Activated T-cell treated with anti-CD3 and anti-CD28 coated beads, Interleukin-2, amount 50 U/mL, for 1 hour (primary cell): ENCODE measurements around the gene SLC25A41.
"Not testable (repeated sequence)": the region's sequence is repeated elsewhere in the genome, so short reads cannot be mapped to it uniquely, and the experiment has no call there.

Experiments used
- DNase-seq: peaks from one replicate; pipeline ENCODE4 v3.0.0-alpha.2; 2020

SLC25A41 gene

GRCh38 chr19:6459262-6460098 lies 25.9 kb upstream of the SLC25A41 start, which contains the start of gene SLC25A23:
SLC25A23 (minus strand) TSS chr19:6459792; CDS start chr19:6459628, 164 bp downstream.
- peak; percentile 66 for DNase-seq

- DNase-seq = no peak
Observed at GRCh38 chr19:6458695-6459261, 25.2 kb upstream of the SLC25A41 start.

GRCh38 chr19:6457958-6458694 lies 24.6 kb upstream of the SLC25A41 start:
- DNase-seq = no peak

GRCh38 chr19:6455924-6456323 lies 22.4 kb upstream of the SLC25A41 start:
- no peak for DNase-seq

GRCh38 chr19:6453951-6454565 lies 20.5 kb upstream of the SLC25A41 start:
- DNase-seq = no peak

- DNase-seq = no peak
Observed at GRCh38 chr19:6452899-6453298, 19.3 kb upstream of the SLC25A41 start.

GRCh38 chr19:6452223-6452614 lies 18.7 kb upstream of the SLC25A41 start:
- DNase-seq = no peak

- DNase-seq = no peak
Observed at GRCh38 chr19:6451583-6452222, 18.1 kb upstream of the SLC25A41 start.

- DNase-seq = no peak
Observed at GRCh38 chr19:6450166-6450565, 16.6 kb upstream of the SLC25A41 start.

- no peak for DNase-seq
Observed at GRCh38 chr19:6448045-6448444, 14.5 kb upstream of the SLC25A41 start.

GRCh38 chr19:6446452-6446851 lies 12.9 kb upstream of the SLC25A41 start:
- no peak for DNase-seq

- no peak for DNase-seq
Observed at GRCh38 chr19:6443986-6444385, 10.4 kb upstream of the SLC25A41 start.

GRCh38 chr19:6442087-6442688 lies 8.6 kb upstream of the SLC25A41 start:
- DNase-seq = no peak

- DNase-seq = no peak
Observed at GRCh38 chr19:6440905-6441304, 7.3 kb upstream of the SLC25A41 start.

- DNase-seq = no peak
Observed at GRCh38 chr19:6439743-6440142, 6.2 kb upstream of the SLC25A41 start.

GRCh38 chr19:6433165-6433564 lies 398 bp downstream of the SLC25A41 start:
- no peak for DNase-seq

- DNase-seq = no peak
Observed at GRCh38 chr19:6431891-6432290, 1.7 kb downstream of the SLC25A41 start.

- DNase-seq = no peak
Observed at GRCh38 chr19:6429419-6430221, 3.9 kb downstream of the SLC25A41 start.

- DNase-seq = not testable (repeated sequence)
Observed at GRCh38 chr19:6428692-6429418, 4.7 kb downstream of the SLC25A41 start.

- no peak for DNase-seq
Observed at GRCh38 chr19:6427131-6427530, 6.4 kb downstream of the SLC25A41 start.
